Testis (tissue), 3 donors: Measurements from ENCODE around the gene SCIN. TPM values are rescaled to one million over a fixed set of nuclear protein-coding genes. Genes with fewer than 3 reads are reported as not detected.

ENCODE experiments used
- DNase-seq: peaks from one replicate; pipeline ENCODE4 v3.0.0-alpha.2; 2019
- H3K27ac ChIP-seq, 2 donors: fragments of 200-600 bp; sonication (generic); one replicate each; pipeline ENCODE4 v1.5.1; 2019
- H3K27me3 ChIP-seq: fragments of 200-600 bp; sonication (generic); one replicate; pipeline ENCODE4 v1.5.1; 2019
- H3K36me3 ChIP-seq: fragments of 200-600 bp; sonication (generic); one replicate; pipeline ENCODE4 v1.5.1; 2017; ENCODE audit warnings: low read depth; ENCODE audit errors: missing control alignments
- H3K4me1 ChIP-seq: fragments of 200-600 bp; sonication (generic); one replicate; pipeline ENCODE4 v1.5.1; 2019
- H3K4me3 ChIP-seq, 2 donors: fragments of 200-600 bp; sonication (generic); one replicate each; pipeline ENCODE4 v1.5.1; 2017 to 2019
- H3K9me3 ChIP-seq: fragments of 200-600 bp; sonication (generic); one replicate; pipeline ENCODE4 v1.5.1; 2017
- POLR2A ChIP-seq: fragments of 450-650 bp; IDR thresholded peaks from one replicate; pipeline ENCODE4 v1.6.1; 2017; ENCODE audit warnings: antibody characterized with exemption, mild to moderate bottlenecking, moderate library complexity
- WGBS, 2 donors: methylation state at CpG; one replicate each; pipeline ENCODE4 v1.1.5; 2018; 5-methylcytosine and 5-hydroxymethylcytosine counted together
- intact Hi-C: fragments of 100-400 bp; cut with DNase I; formaldehyde crosslinking; loops from one replicate; pipeline ENCODE4 v1.15.1; 2023; ENCODE audit warnings: low total_unique reads
- polyA plus RNA-seq: library from polyadenylated mRNA; stranded (reverse); fragments of 350-450 nt; fragmentation: Illumina TruSeq; extraction: RNeasy Lipid Tissue Mini Kit (QIAGEN cat#74804); gene quantifications from one replicate; pipeline ENCODE4 v1.2.3, GENCODE V29; 2014; ENCODE audit warnings: low read depth, low replicate concordance; ENCODE audit not compliant: insufficient read depth
- total RNA-seq, 2 donors: library from RNA; depleted of rRNA; stranded (reverse); fragments of >200 nt; gene quantifications; one replicate each; pipeline ENCODE4 v1.2.3, GENCODE V29; 2016
- TF ChIP-seq, protein P1 (sequence below), 3 experiments: fragments of 450-650 bp in 2 of 3; fragments of 200-600 bp in 1 of 3; sonication (generic) in 1 of 3; IDR thresholded peaks; one replicate each; pipeline ENCODE4 v1.5.1; 2016 to 2019; ENCODE audit warnings: antibody characterized with exemption in 3 of 3, mild to moderate bottlenecking in 2 of 3, moderate library complexity in 1 of 3

Gene SCIN
- total and polyA plus RNA-seq, 3 donors from 2014 or later, result 4.7 to 21.9 (median 11.4) TPM

GRCh38 chr7:12583176-12583575 lies 12.7 kb downstream of the SCIN start:
- no peak for TF ChIP-seq POLR2A
- TF ChIP-seq, protein P1, sequence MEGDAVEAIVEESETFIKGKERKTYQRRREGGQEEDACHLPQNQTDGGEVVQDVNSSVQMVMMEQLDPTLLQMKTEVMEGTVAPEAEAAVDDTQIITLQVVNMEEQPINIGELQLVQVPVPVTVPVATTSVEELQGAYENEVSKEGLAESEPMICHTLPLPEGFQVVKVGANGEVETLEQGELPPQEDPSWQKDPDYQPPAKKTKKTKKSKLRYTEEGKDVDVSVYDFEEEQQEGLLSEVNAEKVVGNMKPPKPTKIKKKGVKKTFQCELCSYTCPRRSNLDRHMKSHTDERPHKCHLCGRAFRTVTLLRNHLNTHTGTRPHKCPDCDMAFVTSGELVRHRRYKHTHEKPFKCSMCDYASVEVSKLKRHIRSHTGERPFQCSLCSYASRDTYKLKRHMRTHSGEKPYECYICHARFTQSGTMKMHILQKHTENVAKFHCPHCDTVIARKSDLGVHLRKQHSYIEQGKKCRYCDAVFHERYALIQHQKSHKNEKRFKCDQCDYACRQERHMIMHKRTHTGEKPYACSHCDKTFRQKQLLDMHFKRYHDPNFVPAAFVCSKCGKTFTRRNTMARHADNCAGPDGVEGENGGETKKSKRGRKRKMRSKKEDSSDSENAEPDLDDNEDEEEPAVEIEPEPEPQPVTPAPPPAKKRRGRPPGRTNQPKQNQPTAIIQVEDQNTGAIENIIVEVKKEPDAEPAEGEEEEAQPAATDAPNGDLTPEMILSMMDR (IDR thresholded peaks at IDR 0.05), result no peak
- WGBS, 2 donors, result 91 to 100% methylated on average over 1 of the region's 1 CpG
- Histone ChIP-seq H3K27ac (no peak overlapping the region), H3K27me3 (no peaks in the 10 kb centered on the region), H3K4me1 (no peaks in the 10 kb centered on the region), H3K4me3 (no peak overlapping the region), H3K36me3 (no peaks in the 10 kb centered on the region), H3K9me3 (no peaks in the 10 kb centered on the region)
- no peak for DNase-seq
- intact Hi-C loops, result no loop called here

DNA sequence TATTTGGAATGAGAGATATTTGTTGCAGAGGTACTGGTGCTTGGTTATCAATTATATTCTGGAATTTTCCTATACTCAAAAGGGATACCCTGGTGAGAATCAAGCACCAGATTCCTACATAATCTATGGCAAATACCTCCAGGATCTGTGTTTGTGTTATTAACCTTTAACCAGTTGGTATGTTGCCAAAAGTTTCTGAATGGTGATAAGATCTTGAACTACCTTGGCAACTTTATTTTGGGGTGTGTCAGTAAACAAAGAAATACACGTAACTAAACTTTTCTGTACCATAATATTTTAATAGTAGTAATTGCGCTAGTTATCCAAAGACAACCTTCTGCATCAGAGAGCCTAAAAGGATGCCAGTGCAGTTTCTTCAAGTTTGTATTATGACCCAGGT lies 13.4 kb downstream of the SCIN start:
- H3K9me3 ChIP-seq, result no peaks in the 10 kb centered on the region
- H3K27ac ChIP-seq, result no peak overlapping the region
- TF ChIP-seq, protein P1 (IDR thresholded peaks at IDR 0.05), result no peak
- no peak for TF ChIP-seq POLR2A
- no peak overlapping the region for H3K4me3 ChIP-seq
- 90 to 92% methylated on average over 2 of the region's 2 CpGs for WGBS, 2 donors
- no peaks in the 10 kb centered on the region for H3K4me1 ChIP-seq
- H3K36me3 ChIP-seq, result no peaks in the 10 kb centered on the region
- DNase-seq, result no peak
- no peaks in the 10 kb centered on the region for H3K27me3 ChIP-seq
- intact Hi-C loops, result no loop called here

DNA sequence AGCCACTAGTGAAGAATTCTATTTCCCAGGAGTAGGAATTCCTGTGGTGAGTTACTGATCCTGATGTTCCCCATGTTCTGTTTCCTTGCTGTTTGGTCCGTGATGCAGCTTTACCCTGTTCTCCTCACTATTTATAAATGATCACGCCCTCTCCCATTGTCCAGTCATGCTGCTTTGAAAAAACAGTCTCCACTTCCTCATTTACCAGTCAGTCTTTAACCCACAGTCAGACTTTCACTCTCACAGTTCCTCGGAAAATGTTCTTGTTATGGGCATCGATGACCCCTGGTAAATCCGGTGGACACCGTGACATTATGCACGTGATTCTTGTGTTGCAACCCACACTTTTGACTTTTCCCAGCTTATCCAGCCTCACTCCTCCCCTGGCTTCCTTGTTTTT lies 14.4 kb downstream of the SCIN start:
- intact Hi-C loops, result no loop called here
- H3K36me3 ChIP-seq, result no peaks in the 10 kb centered on the region
- no peaks in the 10 kb centered on the region for H3K4me1 ChIP-seq
- no peak for DNase-seq
- TF ChIP-seq, protein P1 (IDR thresholded peaks at IDR 0.05), result no peak
- TF ChIP-seq POLR2A, result no peak
- no peak overlapping the region for H3K27ac ChIP-seq
- WGBS, 2 donors, result 81 to 90% methylated on average over 7 of the region's 7 CpGs
- no peak overlapping the region for H3K4me3 ChIP-seq
- H3K27me3 ChIP-seq, result no peaks in the 10 kb centered on the region
- no peaks in the 10 kb centered on the region for H3K9me3 ChIP-seq

- H3K4me1 ChIP-seq, result no peaks in the 10 kb centered on the region
- no peaks in the 10 kb centered on the region for H3K9me3 ChIP-seq
- 88 to 91% methylated on average over 4 of the region's 4 CpGs for WGBS, 2 donors
- no peak for DNase-seq
- H3K36me3 ChIP-seq, result no peaks in the 10 kb centered on the region
- intact Hi-C loops, result no loop called here
- no peak overlapping the region for H3K4me3 ChIP-seq
- H3K27ac ChIP-seq, result no peak overlapping the region
- no peak for TF ChIP-seq POLR2A
- TF ChIP-seq, protein P1 (IDR thresholded peaks at IDR 0.05), result no peak
- H3K27me3 ChIP-seq, result no peaks in the 10 kb centered on the region
Observed at GRCh38 chr7:12586271-12586670, 15.8 kb downstream of the SCIN start.

- no peaks in the 10 kb centered on the region for H3K9me3 ChIP-seq
- H3K27me3 ChIP-seq, result no peaks in the 10 kb centered on the region
- no peaks in the 10 kb centered on the region for H3K4me1 ChIP-seq
- no peak for TF ChIP-seq POLR2A
- TF ChIP-seq, protein P1 (IDR thresholded peaks at IDR 0.05), result no peak
- H3K27ac ChIP-seq, result no peak overlapping the region
- intact Hi-C loops, result no loop called here
- H3K4me3 ChIP-seq, result no peak overlapping the region
- DNase-seq, result no peak
- 79 to 85% methylated on average over 10 to 11 of the region's 11 CpGs for WGBS, 2 donors
- H3K36me3 ChIP-seq, result no peaks in the 10 kb centered on the region
Observed at GRCh38 chr7:12588259-12588904, 17.9 kb downstream of the SCIN start.
